Measurements from ENCODE around the gene AKAP11. TPM values are rescaled to one million over a fixed set of nuclear protein-coding genes. Genes with fewer than 3 reads are reported as not detected.

Gene AKAP11
- total and polyA plus RNA-seq, 9 of the 15 experiments (the other 6 are each of a cell fraction or from before 2014, with no cell fraction given) = 2.2 to 31.3 (median 10.9) TPM

DNA sequence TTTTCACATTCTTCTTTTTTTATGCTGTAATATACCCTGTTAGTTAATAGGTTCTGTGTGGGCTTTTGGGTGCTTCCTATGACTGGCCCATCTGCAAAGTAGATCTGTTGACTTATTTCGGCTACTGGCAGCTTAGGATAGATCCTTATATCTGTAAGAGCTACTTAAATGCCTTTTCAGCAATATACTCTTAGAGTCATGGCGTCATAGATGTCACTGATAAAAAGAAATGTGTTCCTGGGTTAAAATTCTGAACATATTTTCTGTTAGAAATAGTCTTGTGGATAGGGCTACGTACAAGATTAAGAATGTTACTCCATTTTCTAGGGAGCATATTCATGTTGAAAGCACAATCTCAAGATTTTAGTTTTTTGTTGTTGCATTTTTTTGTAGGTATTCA is 4.7 kb downstream of the AKAP11 start:
- ChIA-PET CTCF (ENCODE audit: low intra/inter-chr PET ratio) (interaction anchor here (0.6 kb wide), 1 partner anchor 25 kb away, joined by 3 read pairs; no protein-coding TSS in a partner anchor), POLR2A (no interaction called here)
- BruUV-seq (replicated peaks) = no TSS peak
- 7% methylated on average over 3 of the region's 3 CpGs for WGBS (ENCODE audit: insufficient coverage, low coverage, missing lambda C conversion rate)
- ATAC-seq (0 out of 3 replicates have a peak, but pooled peaks have one; percentile 0), DNase-seq (ENCODE audit: extremely low read depth in 1 of 4, low spot score in 3 of 4) (no peak), FAIRE-seq (no peak)
- Histone ChIP-seq H3K27ac (ENCODE audit: extremely low read depth, low read depth, low read length) (no peak overlapping the region), H3K4me1 (replicated peaks in 1 of 2; ENCODE audit: control insufficient read depth in 2 of 2, insufficient read depth in 2 of 2, low read length in 2 of 2) (peaks cover 14 to 24% of the 10 kb centered on the region in 2 experiments; a peak in 4 of 5 replicates), H3K9ac (ENCODE audit: insufficient read depth in 1 of 2, low read depth in 2 of 2, low read length in 2 of 2) (no peak overlapping the region), H3K79me2 (ENCODE audit: control insufficient read depth, insufficient read depth, low read length) (peaks cover 97% of the 10 kb centered on the region), H3K9me1 (ENCODE audit: control insufficient read depth, insufficient read depth, low read length) (no peaks in the 10 kb centered on the region), H3K36me3 (ENCODE audit: control insufficient read depth, insufficient read depth, low read length) (no peaks in the 10 kb centered on the region; the same call in 2 of the 3 replicates), H2AFZ (ENCODE audit: low read depth, low read length) (no peak overlapping the region), H4K20me1 (replicated peaks; ENCODE audit: control insufficient read depth, insufficient read depth, low read length) (no peaks in the 10 kb centered on the region), H3K9me3 (replicated peaks; ENCODE audit: control insufficient read depth, insufficient read depth, low read depth, low read length) (no peaks in the 10 kb centered on the region), H3K4me2 (ENCODE audit: insufficient read depth, low read length) (peak overlapping the region; percentile 91), H3K27me3 (ENCODE audit: control insufficient read depth in 2 of 2, insufficient read depth in 2 of 2, low read length in 2 of 2) (no peaks in the 10 kb centered on the region), H3K4me3 (no peak overlapping the region)
- intact Hi-C loops (cut with micrococcal nuclease) (loop anchor here (10.0 kb wide), 1 partner anchor 232 kb away; the partner anchor contains the start of gene DGKH), in situ Hi-C loops (cut with MboI) (no loop called here)
- TF ChIP-seq STAT5A (IDR thresholded peaks at IDR 0.05; ENCODE audit: borderline replicate concordance, low read length) (no peak), KDM5B (IDR thresholded peaks at IDR 0.05; ENCODE audit: insufficient replicate concordance, low read depth, low read length) (no peak), ZNF780A (CRISPR knock-in tag; IDR thresholded peaks at IDR 0.05) (no peak), HDAC8 (tag; IDR thresholded peaks at IDR 0.05) (no peak), MTA1 (IDR thresholded peaks at IDR 0.05; ENCODE audit: borderline replicate concordance) (no peak), ZNF77 (CRISPR knock-in tag; IDR thresholded peaks at IDR 0.05) (no peak), ZNF23 (CRISPR knock-in tag; IDR thresholded peaks at IDR 0.05) (no peak), ZSCAN32 (CRISPR knock-in tag; IDR thresholded peaks at IDR 0.05) (no peak)
- TF ChIP-seq, protein P1, sequence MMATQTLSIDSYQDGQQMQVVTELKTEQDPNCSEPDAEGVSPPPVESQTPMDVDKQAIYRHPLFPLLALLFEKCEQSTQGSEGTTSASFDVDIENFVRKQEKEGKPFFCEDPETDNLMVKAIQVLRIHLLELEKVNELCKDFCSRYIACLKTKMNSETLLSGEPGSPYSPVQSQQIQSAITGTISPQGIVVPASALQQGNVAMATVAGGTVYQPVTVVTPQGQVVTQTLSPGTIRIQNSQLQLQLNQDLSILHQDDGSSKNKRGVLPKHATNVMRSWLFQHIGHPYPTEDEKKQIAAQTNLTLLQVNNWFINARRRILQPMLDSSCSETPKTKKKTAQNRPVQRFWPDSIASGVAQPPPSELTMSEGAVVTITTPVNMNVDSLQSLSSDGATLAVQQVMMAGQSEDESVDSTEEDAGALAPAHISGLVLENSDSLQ (IDR thresholded peaks at IDR 0.05) = no peak
- TF ChIP-seq, protein P2, sequence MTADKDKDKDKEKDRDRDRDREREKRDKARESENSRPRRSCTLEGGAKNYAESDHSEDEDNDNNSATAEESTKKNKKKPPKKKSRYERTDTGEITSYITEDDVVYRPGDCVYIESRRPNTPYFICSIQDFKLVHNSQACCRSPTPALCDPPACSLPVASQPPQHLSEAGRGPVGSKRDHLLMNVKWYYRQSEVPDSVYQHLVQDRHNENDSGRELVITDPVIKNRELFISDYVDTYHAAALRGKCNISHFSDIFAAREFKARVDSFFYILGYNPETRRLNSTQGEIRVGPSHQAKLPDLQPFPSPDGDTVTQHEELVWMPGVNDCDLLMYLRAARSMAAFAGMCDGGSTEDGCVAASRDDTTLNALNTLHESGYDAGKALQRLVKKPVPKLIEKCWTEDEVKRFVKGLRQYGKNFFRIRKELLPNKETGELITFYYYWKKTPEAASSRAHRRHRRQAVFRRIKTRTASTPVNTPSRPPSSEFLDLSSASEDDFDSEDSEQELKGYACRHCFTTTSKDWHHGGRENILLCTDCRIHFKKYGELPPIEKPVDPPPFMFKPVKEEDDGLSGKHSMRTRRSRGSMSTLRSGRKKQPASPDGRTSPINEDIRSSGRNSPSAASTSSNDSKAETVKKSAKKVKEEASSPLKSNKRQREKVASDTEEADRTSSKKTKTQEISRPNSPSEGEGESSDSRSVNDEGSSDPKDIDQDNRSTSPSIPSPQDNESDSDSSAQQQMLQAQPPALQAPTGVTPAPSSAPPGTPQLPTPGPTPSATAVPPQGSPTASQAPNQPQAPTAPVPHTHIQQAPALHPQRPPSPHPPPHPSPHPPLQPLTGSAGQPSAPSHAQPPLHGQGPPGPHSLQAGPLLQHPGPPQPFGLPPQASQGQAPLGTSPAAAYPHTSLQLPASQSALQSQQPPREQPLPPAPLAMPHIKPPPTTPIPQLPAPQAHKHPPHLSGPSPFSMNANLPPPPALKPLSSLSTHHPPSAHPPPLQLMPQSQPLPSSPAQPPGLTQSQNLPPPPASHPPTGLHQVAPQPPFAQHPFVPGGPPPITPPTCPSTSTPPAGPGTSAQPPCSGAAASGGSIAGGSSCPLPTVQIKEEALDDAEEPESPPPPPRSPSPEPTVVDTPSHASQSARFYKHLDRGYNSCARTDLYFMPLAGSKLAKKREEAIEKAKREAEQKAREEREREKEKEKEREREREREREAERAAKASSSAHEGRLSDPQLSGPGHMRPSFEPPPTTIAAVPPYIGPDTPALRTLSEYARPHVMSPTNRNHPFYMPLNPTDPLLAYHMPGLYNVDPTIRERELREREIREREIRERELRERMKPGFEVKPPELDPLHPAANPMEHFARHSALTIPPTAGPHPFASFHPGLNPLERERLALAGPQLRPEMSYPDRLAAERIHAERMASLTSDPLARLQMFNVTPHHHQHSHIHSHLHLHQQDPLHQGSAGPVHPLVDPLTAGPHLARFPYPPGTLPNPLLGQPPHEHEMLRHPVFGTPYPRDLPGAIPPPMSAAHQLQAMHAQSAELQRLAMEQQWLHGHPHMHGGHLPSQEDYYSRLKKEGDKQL (CRISPR knock-in tag; IDR thresholded peaks at IDR 0.05; ENCODE audit: borderline replicate concordance) = no peak
- TF ChIP-seq, protein P3, sequence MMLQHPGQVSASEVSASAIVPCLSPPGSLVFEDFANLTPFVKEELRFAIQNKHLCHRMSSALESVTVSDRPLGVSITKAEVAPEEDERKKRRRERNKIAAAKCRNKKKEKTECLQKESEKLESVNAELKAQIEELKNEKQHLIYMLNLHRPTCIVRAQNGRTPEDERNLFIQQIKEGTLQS (IDR thresholded peaks at IDR 0.05) = peak; percentile 31; the same call in 1 of the 2 replicates
- TF ChIP-seq, protein P3 (CRISPR knock-in tag; conservative IDR thresholded peaks at IDR 0.05) = no peak
- TF ChIP-seq, protein P4, sequence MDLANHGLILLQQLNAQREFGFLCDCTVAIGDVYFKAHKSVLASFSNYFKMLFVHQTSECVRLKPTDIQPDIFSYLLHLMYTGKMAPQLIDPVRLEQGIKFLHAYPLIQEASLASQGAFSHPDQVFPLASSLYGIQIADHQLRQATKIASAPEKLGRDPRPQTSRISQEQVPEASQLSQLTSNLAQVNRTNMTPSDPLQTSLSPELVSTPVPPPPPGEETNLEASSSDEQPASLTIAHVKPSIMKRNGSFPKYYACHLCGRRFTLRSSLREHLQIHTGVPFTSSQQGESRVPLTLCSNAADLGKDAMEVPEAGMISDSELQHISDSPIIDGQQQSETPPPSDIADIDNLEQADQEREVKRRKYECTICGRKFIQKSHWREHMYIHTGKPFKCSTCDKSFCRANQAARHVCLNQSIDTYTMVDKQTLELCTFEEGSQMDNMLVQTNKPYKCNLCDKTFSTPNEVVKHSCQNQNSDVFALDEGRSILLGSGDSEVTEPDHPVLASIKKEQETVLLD (IDR thresholded peaks at IDR 0.05) = no peak

Data from K562 (cell line).